Activated CD8-positive, alpha-beta T cell treated with anti-CD3 and anti-CD28 coated beads for 36 hours (primary cell): Measurements from ENCODE around the gene ZNF865. TPM values are rescaled to one million over a fixed set of nuclear protein-coding genes. Genes with fewer than 3 reads are reported as not detected.

Experiments
- ATAC-seq: fragments of 200-7000 bp; cut with Tn5 transposase; one replicate; pipeline ENCODE4 v1.10.0; 2021; ENCODE audit warnings: mild to moderate bottlenecking, moderate library complexity
- CTCF ChIA-PET: fragments of 350-600 bp; sonication (Branson Sonifier 250); formaldehyde crosslinking; loops from one replicate; lab custom pipeline; 2021; ENCODE audit warnings: antibody characterized with exemption; lab: Charles Lee
- POLR2A ChIA-PET: fragments of 350-600 bp; sonication (Branson Sonifier 250); formaldehyde crosslinking; loops from one replicate; lab custom pipeline; 2021; ENCODE audit warnings: antibody characterized with exemption; lab: Charles Lee
- DNase-seq: peaks from one replicate; pipeline ENCODE4 v3.0.0-alpha.2; 2020
- H3K27ac Mint-ChIP-seq: one replicate; pipeline ENCODE4 v1.8.0; 2021; ENCODE audit warnings: mild to moderate bottlenecking, mixed read lengths
- H3K27me3 Mint-ChIP-seq: one replicate; pipeline ENCODE4 v1.8.0; 2021; ENCODE audit warnings: mixed read lengths
- H3K36me3 Mint-ChIP-seq: one replicate; pipeline ENCODE4 v1.8.0; 2021; ENCODE audit warnings: low read depth, mixed read lengths
- H3K4me1 Mint-ChIP-seq: one replicate; pipeline ENCODE4 v1.8.0; 2021; ENCODE audit warnings: low read depth, mixed read lengths
- H3K4me3 Mint-ChIP-seq: one replicate; pipeline ENCODE4 v1.8.0; 2021; ENCODE audit warnings: mild to moderate bottlenecking, moderate library complexity, mixed read lengths
- H3K9me3 Mint-ChIP-seq: one replicate; pipeline ENCODE4 v1.8.0; 2021; ENCODE audit warnings: mixed read lengths
- intact Hi-C: fragments of 100-400 bp; cut with micrococcal nuclease; formaldehyde crosslinking; loops from one replicate; pipeline ENCODE4 v1.10.0; 2022
- total RNA-seq, 2 experiments: library from RNA; stranded (reverse); gene quantifications; one replicate each; pipeline ENCODE4 v1.2.3, GENCODE V29; 2021
- TF ChIP-seq, protein P1 (sequence below): fragments of 200-600 bp; IDR thresholded peaks from one replicate; pipeline ENCODE4 v1.8.0; 2022; ENCODE audit warnings: antibody characterized with exemption, mild to moderate bottlenecking

The ZNF865 gene
- total RNA-seq, 2 experiments from 2014 or later: 10.6 to 11.7 TPM

DNA sequence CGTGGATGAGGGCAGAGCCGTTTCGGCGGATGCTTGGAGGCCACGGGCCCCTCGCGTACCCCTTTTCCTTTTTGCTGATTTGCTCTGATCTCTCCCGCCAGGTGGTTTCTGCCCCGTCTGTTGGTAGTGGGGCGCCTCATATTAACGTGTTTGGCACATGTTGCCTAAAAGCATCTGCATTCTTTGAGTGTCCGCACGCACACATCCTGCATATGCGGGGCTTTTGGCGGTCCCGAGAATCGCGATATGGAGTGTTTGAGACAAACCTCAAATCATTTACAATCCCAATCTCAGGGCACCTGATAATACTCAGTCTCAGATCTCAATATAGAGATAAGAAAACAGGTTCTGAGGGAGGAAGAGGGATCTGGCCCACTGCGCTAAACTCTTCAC lies 50.2 kb downstream of the ZNF865 start:
- no peak for DNase-seq
- intact Hi-C loops: loop anchor here (10.0 kb wide), 1 partner anchor 401 kb away; the partner anchor contains the start of gene PPP6R1
- TF ChIP-seq, protein P1, sequence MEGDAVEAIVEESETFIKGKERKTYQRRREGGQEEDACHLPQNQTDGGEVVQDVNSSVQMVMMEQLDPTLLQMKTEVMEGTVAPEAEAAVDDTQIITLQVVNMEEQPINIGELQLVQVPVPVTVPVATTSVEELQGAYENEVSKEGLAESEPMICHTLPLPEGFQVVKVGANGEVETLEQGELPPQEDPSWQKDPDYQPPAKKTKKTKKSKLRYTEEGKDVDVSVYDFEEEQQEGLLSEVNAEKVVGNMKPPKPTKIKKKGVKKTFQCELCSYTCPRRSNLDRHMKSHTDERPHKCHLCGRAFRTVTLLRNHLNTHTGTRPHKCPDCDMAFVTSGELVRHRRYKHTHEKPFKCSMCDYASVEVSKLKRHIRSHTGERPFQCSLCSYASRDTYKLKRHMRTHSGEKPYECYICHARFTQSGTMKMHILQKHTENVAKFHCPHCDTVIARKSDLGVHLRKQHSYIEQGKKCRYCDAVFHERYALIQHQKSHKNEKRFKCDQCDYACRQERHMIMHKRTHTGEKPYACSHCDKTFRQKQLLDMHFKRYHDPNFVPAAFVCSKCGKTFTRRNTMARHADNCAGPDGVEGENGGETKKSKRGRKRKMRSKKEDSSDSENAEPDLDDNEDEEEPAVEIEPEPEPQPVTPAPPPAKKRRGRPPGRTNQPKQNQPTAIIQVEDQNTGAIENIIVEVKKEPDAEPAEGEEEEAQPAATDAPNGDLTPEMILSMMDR: no peak
- peak overlapping the region; percentile 99 for H3K27ac Mint-ChIP-seq
- H3K4me1 Mint-ChIP-seq: peaks cover 35% of the 10 kb centered on the region
- no peaks in the 10 kb centered on the region for H3K27me3 Mint-ChIP-seq
- no peaks in the 10 kb centered on the region for H3K9me3 Mint-ChIP-seq
- ChIA-PET POLR2A (interaction anchor here (3.0 to 3.5 kb wide), 2 partner anchors 13 to 18 kb away, joined by 13 to 57 read pairs; no protein-coding TSS in a partner anchor), CTCF (interaction anchor here (1.1 to 1.8 kb wide), 4 partner anchors 12 to 24 kb away, joined by 3 to 8 read pairs (median 4); no protein-coding TSS in a partner anchor)
- peaks cover 47% of the 10 kb centered on the region for H3K36me3 Mint-ChIP-seq
- no peak for ATAC-seq
- H3K4me3 Mint-ChIP-seq: peak overlapping the region; percentile 98

DNA sequence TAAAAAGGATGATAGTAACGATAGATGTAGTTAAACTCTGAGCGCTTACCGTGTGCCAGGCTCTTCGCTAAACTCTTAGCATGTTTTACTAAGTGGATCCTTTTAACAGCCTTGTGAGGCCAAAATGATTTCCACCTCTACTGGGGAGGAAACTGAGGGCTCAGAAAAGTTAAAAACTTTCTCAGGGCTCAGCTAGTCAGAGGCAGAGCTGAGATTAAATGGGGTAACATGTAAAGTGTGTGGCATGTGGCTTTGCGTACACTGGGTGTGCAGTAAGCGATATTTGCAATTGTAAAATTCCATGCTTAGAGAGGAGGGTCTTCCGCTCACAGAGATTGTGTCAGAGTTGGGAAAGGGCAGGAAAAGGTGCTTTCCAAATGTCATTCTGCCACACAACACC lies 51.1 kb downstream of the ZNF865 start:
- H3K27me3 Mint-ChIP-seq: no peaks in the 10 kb centered on the region
- no peaks in the 10 kb centered on the region for H3K9me3 Mint-ChIP-seq
- POLR2A ChIA-PET: interaction anchor here (0.7 to 3.5 kb wide), 6 partner anchors 12 to 424 kb away, joined by 3 to 57 read pairs (median 5); no protein-coding TSS in a partner anchor
- peaks cover 32% of the 10 kb centered on the region for H3K4me1 Mint-ChIP-seq
- TF ChIP-seq, protein P1: no peak
- intact Hi-C loops: loop anchor here (10.0 kb wide), 1 partner anchor 402 kb away; the partner anchor contains the start of gene PPP6R1
- H3K27ac Mint-ChIP-seq: peak overlapping the region; percentile 99
- DNase-seq: no peak
- H3K36me3 Mint-ChIP-seq: peaks cover 51% of the 10 kb centered on the region
- H3K4me3 Mint-ChIP-seq: peak overlapping the region; percentile 98
- CTCF ChIA-PET: interaction anchor here (0.8 to 1.8 kb wide), 7 partner anchors 11 to 153 kb away, joined by 3 to 8 read pairs (median 4); partner anchors contain the start of gene ZNF865
- ATAC-seq: no peak

DNA sequence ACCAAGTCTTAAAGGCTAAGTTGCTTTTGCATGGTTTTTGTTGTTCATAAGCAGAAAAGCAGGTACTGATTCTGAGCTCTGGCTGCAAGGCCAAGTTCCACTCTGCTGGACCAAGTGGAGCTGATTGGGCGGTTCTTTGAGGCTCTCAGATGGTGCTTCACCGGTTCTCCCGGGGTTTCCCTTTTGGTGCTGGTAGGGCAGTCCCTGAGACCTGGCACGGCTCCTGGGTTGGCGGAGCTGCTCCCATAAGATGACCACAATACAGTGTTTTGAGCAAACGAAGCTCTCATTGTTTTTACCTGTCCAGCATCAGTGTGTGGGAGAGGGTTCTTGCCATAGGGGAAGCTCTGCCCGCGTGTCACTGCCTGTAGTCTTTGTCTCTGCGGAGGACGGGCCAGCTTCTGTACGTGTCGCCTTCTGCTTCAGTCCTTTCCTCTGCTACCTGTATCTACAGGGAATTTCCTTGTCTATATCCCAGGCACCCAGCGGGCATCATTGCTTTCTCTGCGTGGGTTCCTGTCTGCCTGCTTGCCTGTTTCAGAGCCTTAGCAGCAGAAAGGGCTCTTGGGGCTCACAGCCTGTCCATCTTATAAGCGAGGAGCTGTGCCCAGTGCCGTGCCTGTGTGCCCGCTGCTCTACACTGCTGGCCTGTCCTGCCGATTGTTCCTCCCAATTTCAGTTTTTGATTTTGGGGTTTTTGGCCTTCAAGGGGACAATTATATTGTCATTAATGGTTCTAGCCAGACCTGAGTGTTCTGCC lies 51.7 kb downstream of the ZNF865 start:
- peak overlapping the region; percentile 99 for H3K27ac Mint-ChIP-seq
- TF ChIP-seq, protein P1: no peak
- ChIA-PET POLR2A (interaction anchor here (0.7 to 3.5 kb wide), 7 partner anchors 10 to 424 kb away, joined by 3 to 57 read pairs (median 6); partner anchors contain the start of gene CCDC106), CTCF (interaction anchor here (0.8 to 1.8 kb wide), 7 partner anchors 10 to 153 kb away, joined by 3 to 8 read pairs (median 4); partner anchors contain the start of gene ZNF865)
- peak; percentile 46 for DNase-seq
- no peaks in the 10 kb centered on the region for H3K9me3 Mint-ChIP-seq
- intact Hi-C loops: loop anchor here (10.0 kb wide), 1 partner anchor 402 kb away; the partner anchor contains the start of gene PPP6R1
- H3K4me3 Mint-ChIP-seq: peak overlapping the region; percentile 98
- no peaks in the 10 kb centered on the region for H3K27me3 Mint-ChIP-seq
- no peak for ATAC-seq
- H3K36me3 Mint-ChIP-seq: peaks cover 53% of the 10 kb centered on the region
- H3K4me1 Mint-ChIP-seq: peaks cover 32% of the 10 kb centered on the region

DNA sequence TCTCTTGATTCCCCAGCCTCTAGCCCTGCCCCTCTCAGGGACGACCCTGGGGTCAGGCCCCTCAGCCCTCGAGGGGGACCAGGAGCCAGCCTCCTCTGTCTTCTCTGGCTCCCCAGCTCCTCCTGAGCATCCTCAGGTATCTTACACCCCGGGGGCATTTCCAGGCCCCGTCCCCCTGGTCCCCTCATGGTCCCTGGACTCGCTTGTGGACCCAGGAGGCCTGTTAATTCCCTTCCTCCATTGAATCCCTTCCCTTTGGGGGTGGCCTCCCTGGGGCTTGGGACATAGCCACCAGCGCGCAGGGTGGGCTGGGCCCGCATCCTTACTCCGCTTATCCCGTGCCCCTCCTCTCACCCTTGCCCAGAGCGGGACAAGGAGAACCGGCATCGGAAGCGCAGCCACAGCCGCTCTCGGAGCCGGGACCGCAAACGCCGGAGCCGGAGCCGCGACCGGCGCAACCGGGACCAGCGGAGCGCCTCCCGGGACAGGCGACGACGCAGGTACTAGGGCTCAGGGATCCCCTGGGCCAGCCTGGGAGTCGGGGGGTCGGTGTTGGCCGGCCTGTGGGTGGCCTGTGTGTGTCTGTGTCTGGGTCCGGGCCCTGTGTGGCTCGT lies 53.5 kb downstream of the ZNF865 start:
- Mint-ChIP-seq H3K36me3 (peaks cover 64% of the 10 kb centered on the region), H3K4me3 (peak overlapping the region; percentile 98), H3K27ac (peak overlapping the region; percentile 79), H3K27me3 (no peaks in the 10 kb centered on the region), H3K9me3 (no peaks in the 10 kb centered on the region), H3K4me1 (peaks cover 38% of the 10 kb centered on the region)
- POLR2A ChIA-PET: interaction anchor here (3.5 kb wide), 1 partner anchor 10 kb away, joined by 57 read pairs; no protein-coding TSS in a partner anchor
- DNase-seq (no peak), ATAC-seq (no peak)
- intact Hi-C loops: loop anchor here (10.0 kb wide), 1 partner anchor 404 kb away; the partner anchor contains the start of gene PPP6R1
- TF ChIP-seq, protein P1: no peak
- CTCF ChIA-PET: interaction anchor here (1.3 kb wide), 1 partner anchor 12 kb away, joined by 4 read pairs; no protein-coding TSS in a partner anchor
